Pancreas (tissue), 10 donors: ENCODE data around the gene C1QB. TPM values are rescaled to one million over a fixed set of nuclear protein-coding genes. Genes with fewer than 3 reads are reported as not detected.
"Not testable (repeated sequence)": the region's sequence is repeated elsewhere in the genome, so short reads cannot be mapped to it uniquely, and the experiment has no call there.

ENCODE experiments used
- ATAC-seq, 4 donors: fragments of 200-7000 bp; cut with Tn5 transposase; one replicate each; pipeline versions ENCODE4 v1.8.0 to v1.9.1; 2020; ENCODE audit warnings: mild to moderate bottlenecking in 4 of 4, moderate library complexity in 4 of 4
- DNase-seq, 6 donors: peaks; one replicate each; pipeline ENCODE4 v3.0.0-alpha.2; 2020
- FAIRE-seq: peaks from 2 replicates; lab custom pipeline; 2012; peaks lifted over from hg19 to GRCh38; lab: Jason Lieb, UNC
- H3K27ac ChIP-seq, 4 donors: fragments of 200-600 bp; sonication (generic); 1 replicate in 3 of 4; 2 replicates in 1 of 4; pipeline versions ENCODE4 v1.5.0 to v1.8.0; 2020
- H3K27me3 ChIP-seq, 4 donors: fragments of 200-600 bp; one replicate each; pipeline ENCODE4 v1.8.0; 2021
- H3K36me3 ChIP-seq, 3 donors: fragments of 200-600 bp; sonication (generic) in 1 of 3; one replicate each; pipeline versions ENCODE4 v1.5.0 to v1.8.0; 2020 to 2021
- H3K4me1 ChIP-seq, 3 donors: fragments of 200-600 bp; one replicate each; pipeline ENCODE4 v1.8.0; 2021
- H3K4me3 ChIP-seq, 4 donors: fragments of 200-600 bp; sonication (generic) in 2 of 4; one replicate each; pipeline versions ENCODE4 v1.5.0 to v1.8.0; 2020 to 2021
- H3K9me3 ChIP-seq, 4 donors: fragments of 200-600 bp; one replicate each; pipeline ENCODE4 v1.8.0; 2021
- CTCF ChIP-seq, 4 donors: fragments of 200-600 bp; sonication (generic) in 3 of 4; IDR thresholded peaks; one replicate each; pipeline versions ENCODE4 v1.5.0 to v1.8.0; 2021; ENCODE audit warnings: antibody characterized with exemption in 4 of 4
- WGBS, 2 donors: extraction: QIAGEN DNeasy Blood & Tissue Kit; methylation state at CpG; one replicate each; pipeline ENCODE4 v1.1.7; 2013; 5-methylcytosine and 5-hydroxymethylcytosine counted together
- intact Hi-C, 3 donors: fragments of 100-400 bp; cut with DNase I; formaldehyde crosslinking; loops; one replicate each; pipeline versions ENCODE4 v1.11.1 to v1.14.2; 2022
- polyA plus RNA-seq, 2 donors: library from polyadenylated mRNA; stranded (reverse); fragments of 200-250 nt; gene quantifications; one replicate each; pipeline ENCODE4 v1.2.3, GENCODE V29; 2013
- total RNA-seq, 6 donors: library from RNA; stranded (reverse); fragmentation: NEBNext Ultra II Directional in 4 of 6; extraction: Animal tissue kit (Norgen Biotek cat#: 25700) in 4 of 6; gene quantifications; one replicate each; pipeline versions ENCODE4 v1.2.1 to v1.2.4, GENCODE V29; 2021 to 2023
- donor health status: healthy with polysubstance abuse.
- donor health status: DM: no; HTN: no; CAD: no; lungs with moderate emphysema.
- donor health status: DM: no; HTN: no; CAD: no.
- donor health status: control.
- donor health status: control.
- donor health status: Bipolar disorder and iron deficiency.
- donor health status: DM: yes; HTN: yes; CAD: no.
- donor health status: DM: no; HTN: no; CAD: no.
- donor health status: DM: no; HTN: no; CAD: no.
- donor health status: DM: yes; HTN: yes; CAD: no.

C1QB gene
- total and polyA plus RNA-seq, 8 donors: 4.2 to 145 (median 17.1) TPM

- Histone ChIP-seq H3K27ac (no peak overlapping the region), H3K36me3 (no peaks in the 10 kb centered on the region), H3K9me3 (no peaks in the 10 kb centered on the region), H3K4me3 (no peak overlapping the region), H3K4me1 (no peaks in the 10 kb centered on the region), H3K27me3 (no peaks in the 10 kb centered on the region)
- WGBS, 2 donors: 84 to 88% methylated on average over 4 of the region's 4 CpGs
- intact Hi-C loops: no loop called here
- ATAC-seq (no peak), DNase-seq (no peak), FAIRE-seq (no peak)
- no peak for TF ChIP-seq CTCF (IDR thresholded peaks at IDR 0.05)
Measured at GRCh38 chr1:22671999-22672398, 19.0 kb downstream of the C1QB start.

DNA sequence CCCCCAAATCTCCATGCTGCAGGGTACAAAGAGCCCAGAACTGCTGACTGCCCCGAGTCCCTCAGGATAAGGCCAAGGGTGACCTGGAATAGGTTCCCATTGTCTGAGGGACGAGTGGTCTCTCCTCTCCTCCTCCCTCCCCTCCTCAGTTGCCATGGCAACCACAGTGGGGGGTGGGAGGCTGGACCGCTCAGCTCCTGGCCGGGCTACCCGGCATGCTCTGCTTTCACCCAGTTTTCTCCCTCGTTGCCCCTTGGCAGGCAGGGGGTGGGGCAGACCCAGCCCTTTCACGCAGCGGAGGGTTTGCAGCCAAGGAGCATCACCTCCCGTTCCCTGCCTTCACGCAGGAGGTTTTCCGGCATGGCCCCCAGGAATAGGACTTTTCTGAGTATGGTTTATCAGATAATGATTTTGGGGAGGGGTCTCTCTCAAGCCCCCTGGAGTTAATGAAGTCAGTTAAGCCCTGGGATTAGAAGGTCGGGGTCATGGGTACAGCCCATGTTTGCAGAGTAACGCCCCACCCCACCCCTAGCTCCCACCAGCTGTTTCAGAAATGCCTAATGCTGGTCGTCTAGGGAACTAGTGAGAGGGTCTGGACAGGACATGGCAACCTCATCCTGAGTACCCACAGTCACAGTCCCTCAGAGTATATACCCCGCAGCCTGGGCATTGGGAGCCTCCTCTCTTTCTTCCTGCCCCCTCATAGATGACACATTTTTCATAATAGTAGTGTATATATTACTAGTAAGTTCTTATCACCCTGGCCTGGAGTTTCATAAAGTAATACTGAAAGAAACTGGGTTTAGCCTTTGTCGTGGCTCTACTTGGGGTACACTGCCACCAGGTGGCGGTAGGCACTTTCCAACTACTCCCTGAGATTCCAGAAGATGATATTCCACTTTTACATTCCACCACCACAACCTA is 20.7 kb downstream of the C1QB start:
- intact Hi-C loops: no loop called here
- TF ChIP-seq CTCF (IDR thresholded peaks at IDR 0.05): peak; percentile 14 to 33 (median 24)
- Histone ChIP-seq H3K36me3 (no peaks in the 10 kb centered on the region), H3K27me3 (no peaks in the 10 kb centered on the region), H3K27ac (no peak overlapping the region), H3K4me3 (no peak overlapping the region), H3K9me3 (no peaks in the 10 kb centered on the region), H3K4me1 (no peaks in the 10 kb centered on the region)
- 16 to 19% methylated on average over 17 of the region's 17 CpGs for WGBS, 2 donors
- ATAC-seq (peak in 3 of 4 donors; percentile 53 to 76 (median 60)), DNase-seq (peak in 1 of 6 donors; percentile 29), FAIRE-seq (no peak)

- no peak for TF ChIP-seq CTCF (IDR thresholded peaks at IDR 0.05)
- no peak overlapping the region for H3K27ac ChIP-seq
- WGBS, 2 donors: 17 to 39% methylated on average over 1 of the region's 1 CpG
- no peak for DNase-seq
- ATAC-seq: no peak
- no peaks in the 10 kb centered on the region for H3K36me3 ChIP-seq
- FAIRE-seq: no peak
- H3K9me3 ChIP-seq: no peaks in the 10 kb centered on the region
- H3K4me1 ChIP-seq: no peaks in the 10 kb centered on the region
- no peak overlapping the region for H3K4me3 ChIP-seq
- intact Hi-C loops: no loop called here
- H3K27me3 ChIP-seq: no peaks in the 10 kb centered on the region
Measured at GRCh38 chr1:22674410-22674749, 21.3 kb downstream of the C1QB start.

- H3K9me3 ChIP-seq, H3K36me3 ChIP-seq, H3K4me3 ChIP-seq, DNase-seq, FAIRE-seq, H3K27me3 ChIP-seq, intact Hi-C loops, H3K27ac ChIP-seq, H3K4me1 ChIP-seq, ATAC-seq: not testable (repeated sequence)
- 87 to 93% methylated on average over 15 of the region's 15 CpGs for WGBS, 2 donors
Measured at GRCh38 chr1:22676151-22676550, 23.1 kb downstream of the C1QB start.

GRCh38 chr1:22676916-22677583 is 24.0 kb downstream of the C1QB start:
- H3K36me3 ChIP-seq: no peaks in the 10 kb centered on the region
- no peaks in the 10 kb centered on the region for H3K4me1 ChIP-seq
- 45 to 53% methylated on average over 34 to 37 of the region's 37 CpGs for WGBS, 2 donors
- TF ChIP-seq CTCF (IDR thresholded peaks at IDR 0.05): no peak
- no peaks in the 10 kb centered on the region for H3K27me3 ChIP-seq
- DNase-seq (no peak), ATAC-seq (no peak), FAIRE-seq (no peak)
- H3K9me3 ChIP-seq: no peaks in the 10 kb centered on the region
- no peak overlapping the region for H3K4me3 ChIP-seq
- H3K27ac ChIP-seq: no peak overlapping the region
- intact Hi-C loops: no loop called here
